GM12878 (cell line): ENCODE results near the gene LIFR.

ENCODE experiments used
- CBFB ChIP-seq: IDR thresholded peaks from 2 replicates; pipeline ENCODE4 v1.6.1; 2016; ENCODE audit warnings: antibody characterized with exemption, low read depth
- CREM ChIP-seq: IDR thresholded peaks from 2 replicates; pipeline ENCODE4 v1.6.1; 2014; ENCODE audit warnings: antibody characterized with exemption, low read depth
- CTCF ChIP-seq, 3 experiments: IDR thresholded peaks in 2 of 3; conservative IDR thresholded peaks in 1 of 3; 2 replicates each; pipeline ENCODE4 v1.5.1; 2011; ENCODE audit warnings: low read depth in 3 of 3, low read length in 3 of 3, mild to moderate bottlenecking in 3 of 3, control low read depth in 2 of 3, moderate library complexity in 2 of 3, inconsistent platforms in 1 of 3, mixed read lengths in 1 of 3; ENCODE audit not compliant: control insufficient read depth in 2 of 3, insufficient read depth in 1 of 3; ENCODE audit errors: extremely low read depth in 1 of 3
- EZH2 ChIP-seq: IDR thresholded peaks from 2 replicates; pipeline ENCODE4 v1.6.1; 2012; ENCODE audit warnings: low read depth, mild to moderate bottlenecking, control low read depth, inconsistent platforms, low read length, borderline replicate concordance; ENCODE audit not compliant: control insufficient read depth
- HDAC2 ChIP-seq: fragments of 200-600 bp; sonication (generic); IDR thresholded peaks from 2 replicates; pipeline ENCODE4 v1.6.1; 2017
- MEF2A ChIP-seq: IDR thresholded peaks from 2 replicates; pipeline ENCODE4 v1.6.1; 2011; ENCODE audit warnings: low read depth, mild to moderate bottlenecking, low read length, moderate library complexity; ENCODE audit not compliant: insufficient read depth
- POLR2A ChIP-seq: IDR thresholded peaks from 2 replicates; pipeline ENCODE4 v1.6.1; 2011; ENCODE audit warnings: low read depth, mild to moderate bottlenecking, low read length
- RAD21 ChIP-seq: IDR thresholded peaks from 2 replicates; pipeline ENCODE4 v1.6.1; 2011; ENCODE audit warnings: mild to moderate bottlenecking, low read depth, low read length, moderate library complexity; ENCODE audit not compliant: insufficient read depth
- SREBF2 ChIP-seq: IDR thresholded peaks from 2 replicates; pipeline ENCODE4 v1.6.1; 2012; ENCODE audit warnings: mild to moderate bottlenecking, low read length
- TARDBP ChIP-seq: IDR thresholded peaks from 2 replicates; pipeline ENCODE4 v1.6.1; 2016; ENCODE audit warnings: borderline replicate concordance
- TCF12 ChIP-seq: IDR thresholded peaks from 2 replicates; pipeline ENCODE4 v1.6.1; 2011; ENCODE audit warnings: low read depth, mild to moderate bottlenecking, low read length
- ZBED1 ChIP-seq: IDR thresholded peaks from 2 replicates; pipeline ENCODE4 v1.6.1; 2016; ENCODE audit warnings: borderline replicate concordance
- TF ChIP-seq, protein P1 (sequence below): IDR thresholded peaks from 2 replicates; pipeline ENCODE4 v1.6.1; 2012; ENCODE audit warnings: mild to moderate bottlenecking, low read depth, low read length

DNA sequence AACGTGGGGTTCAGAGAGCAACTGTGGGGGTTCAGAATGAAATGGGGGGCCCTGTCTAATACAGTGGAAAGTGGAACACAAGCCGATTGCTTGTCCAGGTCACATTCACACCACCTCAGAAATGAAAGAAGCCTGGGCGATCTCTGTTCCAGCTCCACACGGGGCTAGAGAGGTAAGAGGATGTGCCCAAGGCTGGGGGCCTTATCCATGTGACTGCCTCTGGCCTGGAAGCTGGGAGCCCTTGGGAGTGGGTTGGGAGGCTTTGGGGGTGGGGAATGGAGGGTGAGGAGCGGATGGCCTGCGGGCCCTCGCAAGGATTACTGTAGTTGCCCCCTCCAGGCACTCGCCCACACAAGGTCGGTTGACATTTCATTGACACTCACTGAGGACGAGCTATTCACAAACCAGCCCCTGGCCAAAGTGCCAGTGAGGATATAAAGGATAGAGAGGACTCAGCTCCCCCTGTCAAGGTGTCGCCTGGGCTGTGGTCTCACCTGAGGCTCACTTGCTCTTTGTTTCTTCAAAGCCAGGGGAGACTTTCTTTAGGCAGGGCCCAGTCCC is 86.7 kb downstream of the LIFR start:
- no peak for TF ChIP-seq EZH2
- TF ChIP-seq CTCF (IDR thresholded peaks at IDR 0.05 in 2 of 3, conservative IDR thresholded peaks at IDR 0.05 in 1 of 3; ENCODE audit: control insufficient read depth in 2 of 3, extremely low read depth in 1 of 3, insufficient read depth in 1 of 3, low read depth in 3 of 3, low read length in 3 of 3), result no peak
- TF ChIP-seq, protein P1, sequence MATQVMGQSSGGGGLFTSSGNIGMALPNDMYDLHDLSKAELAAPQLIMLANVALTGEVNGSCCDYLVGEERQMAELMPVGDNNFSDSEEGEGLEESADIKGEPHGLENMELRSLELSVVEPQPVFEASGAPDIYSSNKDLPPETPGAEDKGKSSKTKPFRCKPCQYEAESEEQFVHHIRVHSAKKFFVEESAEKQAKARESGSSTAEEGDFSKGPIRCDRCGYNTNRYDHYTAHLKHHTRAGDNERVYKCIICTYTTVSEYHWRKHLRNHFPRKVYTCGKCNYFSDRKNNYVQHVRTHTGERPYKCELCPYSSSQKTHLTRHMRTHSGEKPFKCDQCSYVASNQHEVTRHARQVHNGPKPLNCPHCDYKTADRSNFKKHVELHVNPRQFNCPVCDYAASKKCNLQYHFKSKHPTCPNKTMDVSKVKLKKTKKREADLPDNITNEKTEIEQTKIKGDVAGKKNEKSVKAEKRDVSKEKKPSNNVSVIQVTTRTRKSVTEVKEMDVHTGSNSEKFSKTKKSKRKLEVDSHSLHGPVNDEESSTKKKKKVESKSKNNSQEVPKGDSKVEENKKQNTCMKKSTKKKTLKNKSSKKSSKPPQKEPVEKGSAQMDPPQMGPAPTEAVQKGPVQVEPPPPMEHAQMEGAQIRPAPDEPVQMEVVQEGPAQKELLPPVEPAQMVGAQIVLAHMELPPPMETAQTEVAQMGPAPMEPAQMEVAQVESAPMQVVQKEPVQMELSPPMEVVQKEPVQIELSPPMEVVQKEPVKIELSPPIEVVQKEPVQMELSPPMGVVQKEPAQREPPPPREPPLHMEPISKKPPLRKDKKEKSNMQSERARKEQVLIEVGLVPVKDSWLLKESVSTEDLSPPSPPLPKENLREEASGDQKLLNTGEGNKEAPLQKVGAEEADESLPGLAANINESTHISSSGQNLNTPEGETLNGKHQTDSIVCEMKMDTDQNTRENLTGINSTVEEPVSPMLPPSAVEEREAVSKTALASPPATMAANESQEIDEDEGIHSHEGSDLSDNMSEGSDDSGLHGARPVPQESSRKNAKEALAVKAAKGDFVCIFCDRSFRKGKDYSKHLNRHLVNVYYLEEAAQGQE, result no peak
- TF ChIP-seq SREBF2, result no peak
- no peak for TF ChIP-seq TARDBP
- TF ChIP-seq RAD21, result no peak
- no peak for TF ChIP-seq MEF2A
- no peak for TF ChIP-seq HDAC2
- no peak for TF ChIP-seq POLR2A
- no peak for TF ChIP-seq CBFB
- no peak for TF ChIP-seq ZBED1
- TF ChIP-seq TCF12, result no peak
- no peak for TF ChIP-seq CREM
